NT2/D1 (cell line): Measurements from ENCODE around the gene DENND1B.

Experiments used
- SUZ12 ChIP-seq: IDR thresholded peaks from 2 replicates; pipeline ENCODE4 v1.6.1; 2011; ENCODE audit not compliant: insufficient read length, insufficient read depth; ENCODE audit errors: extremely low read depth
- ZNF274 ChIP-seq: IDR thresholded peaks from 2 replicates; pipeline ENCODE4 v1.6.1; 2011; ENCODE audit warnings: mild to moderate bottlenecking, low read depth, low read length

- TF ChIP-seq ZNF274 (no peak), SUZ12 (no peak)
Observed at GRCh38 chr1:197725976-197726375, 49.3 kb downstream of the DENND1B start.
